HG02884 (cell line): Measurements from ENCODE around the gene KCND3.
"Not testable (repeated sequence)": the region's sequence is repeated elsewhere in the genome, so short reads cannot be mapped to it uniquely, and the experiment has no call there.

Experiments
- ATAC-seq: cut with Tn5 transposase; IDR thresholded peaks from one replicate; pipeline ENCODE4 v1.9.1; 2021; ENCODE audit warnings: mild to moderate bottlenecking, moderate library complexity; ENCODE audit not compliant: unreplicated experiment

The KCND3 gene

GRCh38 chr1:111818546-111818945 lies 170.9 kb downstream of the KCND3 start:
- no peak for ATAC-seq

- ATAC-seq = no peak
Measured at GRCh38 chr1:111818081-111818480, 171.4 kb downstream of the KCND3 start.

GRCh38 chr1:111814642-111815041 lies 174.8 kb downstream of the KCND3 start:
- ATAC-seq = no peak

- no peak for ATAC-seq
Measured at GRCh38 chr1:111814305-111814628, 175.2 kb downstream of the KCND3 start.

GRCh38 chr1:111813440-111814304 lies 175.8 kb downstream of the KCND3 start:
- ATAC-seq = no peak

GRCh38 chr1:111812306-111812705 lies 177.2 kb downstream of the KCND3 start:
- no peak for ATAC-seq

- ATAC-seq = no peak
Measured at GRCh38 chr1:111811891-111812290, 177.6 kb downstream of the KCND3 start.

- ATAC-seq = no peak
Measured at GRCh38 chr1:111805251-111805650, 184.2 kb downstream of the KCND3 start.

- no peak for ATAC-seq
Measured at GRCh38 chr1:111804776-111805175, 184.7 kb downstream of the KCND3 start.

- no peak for ATAC-seq
Measured at GRCh38 chr1:111803951-111804350, 185.5 kb downstream of the KCND3 start.

- ATAC-seq = no peak
Measured at GRCh38 chr1:111802984-111803383, 186.5 kb downstream of the KCND3 start.

GRCh38 chr1:111802110-111802509 lies 187.4 kb downstream of the KCND3 start:
- ATAC-seq = no peak

GRCh38 chr1:111801071-111801850 lies 188.2 kb downstream of the KCND3 start:
- ATAC-seq = no peak

GRCh38 chr1:111799722-111800121 lies 189.7 kb downstream of the KCND3 start:
- not testable (repeated sequence) for ATAC-seq

GRCh38 chr1:111798580-111798979 lies 190.9 kb downstream of the KCND3 start:
- no peak for ATAC-seq

GRCh38 chr1:111795401-111795800 lies 194.1 kb downstream of the KCND3 start:
- no peak for ATAC-seq

- no peak for ATAC-seq
Measured at GRCh38 chr1:111793923-111794322, 195.5 kb downstream of the KCND3 start.

GRCh38 chr1:111792249-111792648 lies 197.2 kb downstream of the KCND3 start:
- no peak for ATAC-seq

- ATAC-seq = no peak
Measured at GRCh38 chr1:111791776-111792175, 197.7 kb downstream of the KCND3 start.

- no peak for ATAC-seq
Measured at GRCh38 chr1:111789666-111790316, 199.7 kb downstream of the KCND3 start.

GRCh38 chr1:111789142-111789541 lies 200.3 kb downstream of the KCND3 start:
- ATAC-seq = no peak
